Raji (cell line): Measurements from ENCODE around the gene VEZT.

Experiments
- POLR2A ChIP-seq: IDR thresholded peaks from 2 replicates; pipeline ENCODE4 v1.6.1; 2011; ENCODE audit warnings: low read depth, low read length, control low read depth; ENCODE audit not compliant: insufficient read depth

The VEZT gene

DNA sequence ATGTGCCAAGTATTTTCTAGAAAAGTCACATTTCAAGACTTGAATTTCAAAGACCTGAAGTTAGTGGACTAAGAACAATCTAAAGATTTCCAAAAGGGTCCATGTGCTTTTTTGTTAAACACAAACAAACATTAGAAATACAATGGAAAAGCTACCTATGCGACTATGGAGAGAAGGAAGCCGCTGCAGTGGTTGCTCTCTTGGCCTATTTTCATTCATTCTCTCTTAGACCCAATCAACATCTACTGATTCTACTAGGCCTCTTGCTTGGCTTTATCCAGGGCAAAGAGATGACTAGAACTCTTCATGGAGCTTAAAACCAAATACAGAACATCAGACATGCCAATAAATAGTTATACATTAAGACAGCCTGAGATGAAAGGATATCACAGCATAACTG, 10.2 kb upstream of the VEZT start:
- no peak for TF ChIP-seq POLR2A

DNA sequence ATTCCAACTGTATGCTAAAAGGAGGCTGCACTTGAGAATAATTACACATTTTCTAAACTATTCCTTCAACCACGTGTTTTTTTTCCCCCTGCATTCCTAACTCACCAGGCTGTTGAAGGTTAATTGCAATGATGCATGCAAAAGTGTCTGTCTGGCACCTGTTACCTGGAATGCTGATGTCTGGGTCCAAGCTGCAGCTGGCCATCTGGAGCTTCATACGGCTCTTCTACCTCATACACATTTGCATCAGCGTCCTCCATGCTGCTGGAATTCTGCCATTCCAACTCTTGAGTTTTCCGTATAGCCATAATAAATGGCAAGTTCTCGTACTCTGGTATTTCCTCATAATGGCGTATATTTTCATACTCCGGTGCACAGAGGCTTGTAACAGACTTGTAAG, 8.9 kb upstream of the VEZT start:
- no peak for TF ChIP-seq POLR2A

DNA sequence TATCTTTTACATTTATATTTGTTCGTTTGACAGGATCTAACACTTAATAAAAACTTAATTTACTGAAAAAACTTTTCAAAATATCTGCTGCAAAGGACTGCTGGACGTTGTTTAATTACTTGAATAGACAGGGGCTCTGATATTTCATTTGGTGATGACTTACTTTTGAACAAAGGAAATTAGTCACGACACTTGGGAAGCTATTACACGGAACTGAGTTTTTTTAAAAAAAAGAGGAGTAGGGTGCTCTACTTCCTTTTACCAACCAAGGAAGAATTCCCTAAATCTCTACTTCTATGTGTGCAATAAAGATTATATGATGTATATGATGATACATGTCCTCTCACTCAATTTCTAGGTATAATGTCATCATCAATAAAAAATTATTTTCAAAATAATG, 5.0 kb upstream of the VEZT start:
- TF ChIP-seq POLR2A: no peak

DNA sequence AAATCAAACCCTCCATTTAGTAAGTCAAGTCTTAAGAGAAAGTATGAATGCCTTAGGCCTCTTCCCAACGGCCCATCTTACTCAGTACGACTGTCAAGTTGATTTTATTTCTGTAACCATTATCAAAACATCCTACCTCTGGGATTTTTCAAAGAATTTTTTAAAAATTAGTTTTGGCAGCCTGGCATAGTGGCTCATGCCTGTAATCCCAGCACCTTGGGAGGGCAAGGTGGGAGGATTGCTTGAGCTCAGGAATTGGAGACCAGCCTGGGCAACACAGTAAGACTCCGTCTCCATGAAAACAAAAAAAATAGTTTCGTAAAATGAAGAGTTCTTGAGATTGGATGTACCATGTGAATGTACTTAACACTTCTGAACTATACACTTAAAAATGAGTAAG, 4.5 kb upstream of the VEZT start:
- TF ChIP-seq POLR2A: no peak

DNA sequence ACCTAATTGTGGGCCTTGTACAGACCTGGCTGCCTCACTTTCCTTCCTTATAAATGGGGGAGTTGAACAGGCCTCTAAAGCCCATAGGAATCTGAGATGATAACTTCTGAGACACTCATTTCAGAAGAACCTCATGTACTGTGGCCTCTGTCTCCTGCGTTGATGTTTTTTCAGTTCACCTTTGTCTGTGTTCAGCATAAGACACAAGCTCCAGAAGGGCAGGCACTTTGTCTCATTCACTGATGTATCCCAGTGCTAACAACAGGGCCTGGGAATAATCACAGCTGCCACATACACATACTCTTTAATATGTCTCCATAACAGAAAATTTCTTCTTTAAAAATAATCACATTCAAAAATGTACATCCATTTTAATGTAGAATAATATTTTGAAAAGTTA, 3.7 kb upstream of the VEZT start:
- no peak for TF ChIP-seq POLR2A

DNA sequence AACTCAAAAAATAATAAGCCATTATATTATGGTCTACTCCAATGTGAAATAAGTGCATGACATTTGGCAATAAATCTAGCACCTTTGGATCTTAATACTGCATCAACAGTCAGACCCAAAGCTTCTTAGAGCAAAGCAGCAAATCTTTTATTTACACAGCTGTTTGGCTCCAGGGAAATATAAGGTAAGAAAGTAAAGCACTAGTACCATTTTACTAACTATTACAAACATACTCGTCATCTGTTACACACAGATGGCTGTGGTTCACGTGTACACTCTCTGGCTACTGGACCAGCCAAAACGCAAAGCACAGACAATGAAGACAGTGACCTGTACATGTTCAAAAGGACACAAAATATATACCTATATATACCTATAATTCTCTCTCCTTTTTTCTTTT, 3.1 kb upstream of the VEZT start:
- TF ChIP-seq POLR2A: no peak

DNA sequence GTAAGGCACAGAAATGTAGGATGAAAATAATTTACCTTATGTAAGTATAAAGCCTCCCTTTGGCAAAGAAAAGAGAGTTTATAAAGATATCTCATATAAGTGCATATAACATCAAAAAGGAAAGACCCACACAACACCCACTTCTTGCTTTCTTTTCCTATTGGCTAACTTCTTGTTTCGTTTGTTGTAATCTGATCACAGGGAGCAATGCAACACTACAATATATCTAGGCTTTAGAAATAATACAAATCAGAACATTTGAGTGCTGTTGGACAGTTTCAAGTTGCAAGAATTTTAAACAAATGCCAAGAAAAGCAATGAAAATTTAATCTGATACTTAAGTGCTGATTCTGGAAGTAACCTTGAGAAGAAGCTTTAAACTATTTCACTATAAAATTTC, 1.7 kb upstream of the VEZT start:
- TF ChIP-seq POLR2A: no peak

DNA sequence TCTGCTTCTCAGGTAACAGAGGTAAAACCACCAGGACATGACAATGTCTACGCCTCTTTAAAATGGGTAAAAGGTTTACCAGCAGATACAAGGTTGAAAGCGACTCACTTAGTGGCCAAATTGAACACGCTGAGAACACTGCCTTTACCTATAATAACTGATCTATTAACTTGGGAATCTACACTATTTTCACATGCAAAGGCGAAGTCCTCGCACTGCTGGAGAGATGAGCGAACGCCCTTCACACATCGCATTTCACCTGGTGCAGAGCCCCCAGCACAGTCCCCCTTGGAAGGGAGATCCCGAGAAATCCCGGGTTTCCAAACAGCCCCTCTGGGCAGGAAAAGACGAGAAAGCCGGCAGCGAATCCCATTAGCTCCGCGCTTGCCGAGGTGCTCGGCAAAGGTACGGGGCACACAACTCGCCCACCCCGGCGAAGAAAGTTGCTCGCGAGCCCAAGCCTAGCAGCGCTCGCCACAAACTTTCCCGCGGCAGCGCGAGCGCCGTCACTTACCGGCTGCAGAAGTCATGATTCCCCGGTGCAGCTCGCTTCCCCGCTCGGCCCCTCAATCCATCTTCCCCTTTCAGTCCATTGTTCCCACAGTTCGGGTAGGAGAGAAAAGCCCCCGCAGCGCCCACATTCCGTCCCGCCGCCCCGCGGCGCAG, 763 bp upstream of the VEZT start:
- no peak for TF ChIP-seq POLR2A

DNA sequence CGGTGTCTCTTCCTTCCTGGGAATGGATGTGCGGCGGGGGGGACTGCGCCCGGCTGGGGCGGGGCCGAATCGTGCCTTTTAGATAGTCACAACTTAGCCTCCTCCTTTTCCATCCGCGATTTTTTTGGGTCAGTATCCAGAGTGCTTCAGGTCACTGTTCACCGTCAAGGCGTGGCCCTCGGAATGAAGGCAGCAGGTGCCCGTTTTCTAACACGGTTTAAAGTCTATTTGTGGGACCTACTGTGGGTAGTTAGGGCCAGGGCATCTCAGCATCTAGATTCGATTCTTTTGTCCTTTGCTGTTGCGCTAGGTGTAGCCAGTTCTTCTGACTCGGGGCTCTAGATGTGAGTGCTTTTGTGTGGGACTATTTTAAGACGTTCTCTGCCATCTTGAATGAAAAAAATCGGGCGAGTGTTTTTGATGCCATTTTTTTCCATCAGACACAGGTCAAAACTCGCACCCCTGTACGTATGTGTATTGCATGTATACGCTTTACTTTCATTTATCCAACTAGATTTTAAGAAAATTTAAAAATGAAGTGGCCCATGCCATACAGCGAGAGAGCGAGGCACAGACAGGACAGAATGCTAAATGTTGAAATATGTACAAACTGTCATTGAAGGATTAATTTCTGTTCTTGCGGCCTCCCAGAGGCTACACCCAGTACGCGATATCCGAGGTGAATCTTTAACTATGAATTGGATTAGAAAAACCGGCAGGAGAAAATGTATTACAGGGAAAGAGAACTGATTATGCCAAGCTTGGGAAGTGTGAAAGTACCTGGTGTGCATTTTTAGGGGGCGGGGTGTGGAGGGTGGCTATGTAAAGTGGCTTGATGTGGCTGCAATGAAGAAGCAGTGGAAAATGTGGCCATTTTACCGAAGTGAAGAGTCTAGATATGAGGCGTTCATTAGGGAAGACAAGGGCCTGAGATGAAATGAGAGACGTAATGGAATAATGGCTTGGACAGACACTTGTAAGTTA, 835 bp downstream of the VEZT start:
- TF ChIP-seq POLR2A: no peak; the same call in 1 of the 2 replicates

DNA sequence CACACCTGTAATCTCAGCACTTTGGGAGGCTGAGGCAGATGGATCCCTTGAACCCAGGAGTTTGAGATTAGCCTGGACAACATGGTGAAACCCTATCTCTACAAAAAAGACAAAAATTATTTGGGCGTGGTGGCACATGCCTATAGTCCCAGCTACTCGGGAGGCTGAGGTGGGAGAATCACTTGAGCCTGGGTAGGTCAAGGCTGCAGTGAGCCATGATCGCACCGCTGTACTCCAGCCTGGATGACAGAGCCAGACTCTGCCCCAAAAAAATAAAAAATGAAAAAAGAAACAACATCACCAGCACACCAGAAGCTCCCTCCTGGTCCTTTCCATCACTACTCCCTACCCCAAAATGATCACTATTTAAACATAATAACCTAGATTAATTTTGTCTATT, 2.6 kb downstream of the VEZT start:
- TF ChIP-seq POLR2A: no peak

DNA sequence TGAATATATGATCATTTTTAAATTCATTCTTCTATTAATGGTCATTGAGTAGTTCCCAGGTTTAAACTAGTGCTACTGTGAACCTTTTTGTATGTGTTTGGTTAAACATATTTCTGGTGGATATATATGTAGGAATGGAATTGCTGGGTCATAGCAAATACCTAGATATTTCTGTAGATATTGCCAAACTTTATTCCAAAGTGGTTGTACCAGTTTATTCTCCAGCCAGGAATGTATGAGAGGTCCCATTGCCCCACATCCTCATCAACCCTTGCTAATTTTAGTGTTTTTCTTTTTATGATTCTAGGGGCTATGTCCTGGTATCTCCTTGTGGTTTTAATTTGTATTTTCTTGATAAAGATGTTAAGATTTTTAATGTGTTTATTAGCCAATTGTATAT, 3.1 kb downstream of the VEZT start:
- TF ChIP-seq POLR2A: no peak

DNA sequence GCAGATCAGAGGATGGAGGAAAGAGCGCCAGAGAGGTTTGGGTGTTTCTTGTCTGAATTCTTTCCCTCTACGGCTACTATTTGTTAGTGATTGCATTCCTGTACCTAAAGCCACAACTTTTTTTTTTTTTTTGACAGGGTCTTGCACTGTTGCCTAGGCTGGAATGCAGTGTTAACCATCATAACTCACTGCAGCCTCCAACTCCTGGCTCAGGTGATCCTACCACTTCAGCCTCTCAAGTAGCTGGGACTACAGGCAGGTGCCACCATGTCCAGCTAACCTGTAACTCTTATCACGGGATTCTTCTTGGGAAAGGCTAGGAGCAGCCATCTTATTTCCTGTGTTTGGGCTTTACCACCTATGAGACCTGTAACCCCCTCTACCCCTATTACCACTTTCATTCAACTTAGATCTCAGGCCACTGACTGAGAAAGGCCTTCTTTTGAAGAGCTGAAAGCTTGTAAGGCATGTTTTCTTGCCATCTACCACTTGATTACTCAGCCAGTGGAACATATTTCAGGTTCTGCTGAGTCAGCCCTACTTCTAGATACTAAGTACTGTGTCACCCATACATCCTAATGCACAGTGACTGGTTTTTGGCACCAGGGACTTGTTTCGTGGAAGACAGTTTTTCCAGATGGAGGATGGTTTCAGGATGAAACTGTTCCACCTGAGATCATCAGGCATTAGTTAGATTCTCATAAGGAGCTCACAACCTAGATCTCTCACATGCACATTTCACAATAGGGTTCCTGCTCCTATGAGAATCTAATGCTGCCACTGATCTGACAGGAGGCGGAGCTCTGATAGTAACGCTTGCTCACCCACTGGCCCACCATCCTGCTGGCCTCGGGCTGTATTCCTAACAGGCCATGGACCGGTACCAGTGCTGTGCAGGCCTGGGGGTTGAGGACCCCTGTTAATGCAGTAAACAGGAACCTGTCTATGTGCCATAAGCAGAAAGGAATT, 6.9 kb downstream of the VEZT start:
- TF ChIP-seq POLR2A: no peak

DNA sequence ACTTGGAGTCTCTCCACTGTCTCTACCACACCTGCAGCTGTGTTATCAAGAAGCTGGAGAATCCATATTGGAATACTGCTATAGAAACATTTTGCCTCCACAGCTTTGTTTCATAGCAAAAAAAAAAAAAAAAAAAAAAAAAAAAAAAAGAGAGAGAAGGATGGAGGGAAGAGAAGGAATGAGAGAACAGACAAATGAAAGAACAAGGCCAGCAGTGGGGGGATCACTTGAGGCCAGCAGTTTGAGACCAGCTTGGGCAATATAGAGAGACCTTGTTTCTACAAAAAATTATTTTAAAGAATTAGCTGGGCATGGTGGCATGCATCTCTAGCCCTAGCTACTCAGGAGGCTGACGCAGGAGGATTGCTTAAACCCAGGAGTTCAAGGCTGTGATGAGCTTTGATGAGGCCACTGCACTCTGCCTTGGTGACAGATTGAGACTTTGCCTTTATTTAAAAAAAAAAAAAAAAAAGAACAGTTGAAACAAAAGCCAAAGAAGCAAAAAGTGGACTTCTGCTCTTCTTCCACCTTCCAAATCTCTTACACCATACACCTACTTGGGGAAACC, 8.1 kb downstream of the VEZT start:
- TF ChIP-seq POLR2A: no peak

DNA sequence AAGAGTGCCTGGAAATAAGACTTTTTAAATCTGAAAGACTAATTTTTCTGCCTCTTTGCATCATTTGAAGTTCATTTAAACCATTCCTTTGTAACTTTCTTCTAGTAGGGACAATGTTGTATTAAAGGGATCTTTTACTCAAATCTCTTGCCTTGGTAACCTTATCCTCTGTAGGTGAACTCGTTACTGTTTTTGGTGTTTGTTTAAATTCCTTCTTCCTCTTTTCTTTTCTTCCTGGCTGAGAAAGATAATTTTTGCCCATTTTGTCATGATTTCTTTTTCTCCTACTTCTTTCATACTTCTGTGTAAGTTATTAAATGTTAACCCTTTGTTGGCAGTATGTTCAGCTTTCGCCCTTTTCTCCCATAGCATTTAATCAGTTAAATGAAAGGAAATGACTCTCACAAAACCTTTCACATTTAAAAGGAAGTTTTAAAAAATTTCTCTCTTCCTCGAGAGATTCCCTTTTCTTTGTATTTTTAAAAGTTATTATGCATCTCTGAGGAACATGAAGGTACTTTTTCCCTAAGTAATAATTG, 10.3 kb downstream of the VEZT start:
- TF ChIP-seq POLR2A: no peak

DNA sequence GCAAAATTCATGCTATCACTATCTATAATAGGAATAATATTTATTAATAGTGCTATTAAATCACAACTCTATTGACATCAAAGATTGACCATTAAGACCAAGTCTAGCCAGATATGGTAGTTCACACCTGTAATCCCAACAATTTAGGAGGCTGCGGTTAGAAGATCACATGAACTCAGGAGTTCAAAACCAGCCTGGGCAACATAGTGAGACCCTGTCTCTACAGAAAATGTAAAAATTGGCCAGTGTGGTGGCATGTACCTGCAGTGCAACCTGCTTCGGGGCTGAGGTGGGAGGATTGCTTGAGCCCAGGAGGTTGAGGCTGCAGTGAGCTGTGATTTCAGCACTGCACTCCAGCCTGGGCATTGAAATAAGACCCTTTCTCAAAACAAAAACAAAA, 11.0 kb downstream of the VEZT start:
- TF ChIP-seq POLR2A: no peak
